SKM-1 (cell line): ENCODE measurements around the gene OSCP1.
"Not testable (repeated sequence)": the region's sequence is repeated elsewhere in the genome, so short reads cannot be mapped to it uniquely, and the experiment has no call there.

ENCODE experiments used
- DNase-seq: peaks from one replicate; lab custom pipeline; 2025; ENCODE audit not compliant: unreplicated experiment; lab: John Stamatoyannopoulos, UW

The OSCP1 gene, protein sequence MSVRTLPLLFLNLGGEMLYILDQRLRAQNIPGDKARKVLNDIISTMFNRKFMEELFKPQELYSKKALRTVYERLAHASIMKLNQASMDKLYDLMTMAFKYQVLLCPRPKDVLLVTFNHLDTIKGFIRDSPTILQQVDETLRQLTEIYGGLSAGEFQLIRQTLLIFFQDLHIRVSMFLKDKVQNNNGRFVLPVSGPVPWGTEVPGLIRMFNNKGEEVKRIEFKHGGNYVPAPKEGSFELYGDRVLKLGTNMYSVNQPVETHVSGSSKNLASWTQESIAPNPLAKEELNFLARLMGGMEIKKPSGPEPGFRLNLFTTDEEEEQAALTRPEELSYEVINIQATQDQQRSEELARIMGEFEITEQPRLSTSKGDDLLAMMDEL

DNA sequence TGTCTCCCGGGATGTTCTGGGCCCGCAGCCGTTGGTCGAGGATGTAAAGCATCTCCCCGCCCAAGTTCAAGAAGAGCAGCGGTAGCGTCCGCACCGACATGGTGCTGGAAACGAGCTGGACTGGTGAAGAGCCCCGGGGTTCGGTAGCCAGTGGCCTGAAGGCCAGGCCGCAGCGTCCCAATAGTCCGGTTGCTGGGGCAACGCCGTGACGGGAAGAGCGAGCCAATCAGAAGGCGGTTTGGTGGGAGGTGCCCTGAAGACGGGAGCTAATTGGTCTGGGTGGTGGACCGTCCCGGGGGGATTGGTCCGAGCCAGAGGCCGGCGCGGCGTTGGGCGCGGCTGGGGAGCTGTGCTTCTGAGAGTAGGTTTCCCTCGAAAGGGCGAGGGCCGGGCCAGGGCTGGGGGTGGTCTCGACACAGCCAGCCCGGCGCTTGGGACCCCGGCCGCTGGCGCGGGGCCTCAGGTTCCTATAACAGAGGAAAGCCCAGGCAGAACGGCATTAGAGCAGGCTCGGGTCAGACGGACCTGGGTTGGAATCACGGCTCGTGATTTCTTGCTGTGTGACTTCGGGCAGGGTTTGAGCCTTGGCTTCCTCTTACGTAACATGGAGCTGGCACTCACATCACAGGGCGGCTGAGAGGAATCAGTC lies at the start of gene OSCP1:
TSS of gene OSCP1 (minus strand) at position 182 of the 649 bp plus-strand sequence. CDS start at position 100, 82 bp downstream.
- DNase-seq: peak; percentile 88

- DNase-seq: no peak
Measured at GRCh38 chr1:36497207-36497606, 47.0 kb upstream of the OSCP1 start.

DNA sequence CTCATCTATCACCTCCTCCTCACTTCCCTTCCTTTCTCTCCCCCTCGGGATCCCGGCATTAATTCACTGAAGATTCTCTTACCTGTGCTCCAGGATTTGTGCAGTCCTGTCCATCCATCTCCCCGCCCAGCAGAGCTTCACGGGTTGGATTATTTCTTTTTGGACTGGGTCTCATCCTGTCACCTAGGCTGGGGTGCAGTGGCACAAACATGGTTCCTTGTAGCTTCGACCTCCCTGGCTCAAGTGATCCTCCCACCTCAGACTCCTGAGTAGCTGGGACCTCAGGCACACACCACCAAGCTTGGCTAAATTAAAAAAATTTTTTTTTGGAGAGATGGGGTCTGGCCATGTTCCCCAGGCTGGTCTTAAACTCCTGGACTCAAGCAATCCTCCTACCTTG lies 44.7 kb upstream of the OSCP1 start:
- no peak for DNase-seq

- DNase-seq: no peak
Measured at GRCh38 chr1:36493524-36493923, 43.3 kb upstream of the OSCP1 start.

GRCh38 chr1:36492491-36492890 lies 42.2 kb upstream of the OSCP1 start:
- DNase-seq: no peak

- not testable (repeated sequence) for DNase-seq
Measured at GRCh38 chr1:36489258-36490051, 39.2 kb upstream of the OSCP1 start.

- DNase-seq: no peak
Measured at GRCh38 chr1:36487906-36488305, 37.7 kb upstream of the OSCP1 start.

GRCh38 chr1:36487336-36487725 lies 37.1 kb upstream of the OSCP1 start:
- not testable (repeated sequence) for DNase-seq

GRCh38 chr1:36486439-36487335 lies 36.4 kb upstream of the OSCP1 start:
- peak; percentile 95 for DNase-seq

- no peak for DNase-seq
Measured at GRCh38 chr1:36486093-36486438, 35.8 kb upstream of the OSCP1 start.

- no peak for DNase-seq
Measured at GRCh38 chr1:36484099-36484498, 33.8 kb upstream of the OSCP1 start.

DNA sequence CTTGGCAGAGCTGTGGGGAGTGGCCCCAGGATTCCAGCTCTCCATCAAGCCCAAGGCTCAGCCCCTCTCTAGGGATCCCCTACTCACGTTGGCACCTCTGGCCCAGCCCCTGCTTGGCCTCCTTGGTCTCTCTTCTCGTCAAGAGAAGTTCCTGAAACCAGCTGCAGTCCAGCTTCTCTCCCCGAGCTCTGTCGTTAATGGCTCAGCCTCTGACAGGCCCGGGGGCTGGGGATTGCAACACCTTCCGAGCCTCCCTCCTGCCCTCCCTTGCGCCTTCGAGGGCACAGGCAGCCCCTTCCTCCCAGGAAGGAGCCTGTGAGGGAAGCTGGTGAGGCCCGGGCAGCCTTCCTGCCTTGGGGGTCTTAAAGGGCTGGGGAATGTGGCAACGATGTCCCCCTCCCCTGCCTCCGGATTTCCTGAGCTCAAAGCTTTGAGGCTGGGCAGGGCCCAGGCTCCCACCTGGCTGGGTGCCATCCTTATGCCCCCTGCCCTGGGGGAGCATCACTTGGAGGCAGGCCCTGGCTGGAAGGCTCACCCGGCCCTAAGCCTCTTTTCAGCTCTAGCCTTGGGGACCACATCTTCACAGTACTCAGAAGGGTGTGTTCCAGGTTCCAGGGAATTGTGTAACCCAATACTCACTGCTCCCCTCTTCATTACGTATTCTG lies 32.6 kb upstream of the OSCP1 start, which contains the start of gene CSF3R:
TSS of gene CSF3R (minus strand) at position 190 of the 665 bp plus-strand sequence. CDS start 3,417 bp downstream, outside the sequence.
- peak; percentile 44 for DNase-seq

DNA sequence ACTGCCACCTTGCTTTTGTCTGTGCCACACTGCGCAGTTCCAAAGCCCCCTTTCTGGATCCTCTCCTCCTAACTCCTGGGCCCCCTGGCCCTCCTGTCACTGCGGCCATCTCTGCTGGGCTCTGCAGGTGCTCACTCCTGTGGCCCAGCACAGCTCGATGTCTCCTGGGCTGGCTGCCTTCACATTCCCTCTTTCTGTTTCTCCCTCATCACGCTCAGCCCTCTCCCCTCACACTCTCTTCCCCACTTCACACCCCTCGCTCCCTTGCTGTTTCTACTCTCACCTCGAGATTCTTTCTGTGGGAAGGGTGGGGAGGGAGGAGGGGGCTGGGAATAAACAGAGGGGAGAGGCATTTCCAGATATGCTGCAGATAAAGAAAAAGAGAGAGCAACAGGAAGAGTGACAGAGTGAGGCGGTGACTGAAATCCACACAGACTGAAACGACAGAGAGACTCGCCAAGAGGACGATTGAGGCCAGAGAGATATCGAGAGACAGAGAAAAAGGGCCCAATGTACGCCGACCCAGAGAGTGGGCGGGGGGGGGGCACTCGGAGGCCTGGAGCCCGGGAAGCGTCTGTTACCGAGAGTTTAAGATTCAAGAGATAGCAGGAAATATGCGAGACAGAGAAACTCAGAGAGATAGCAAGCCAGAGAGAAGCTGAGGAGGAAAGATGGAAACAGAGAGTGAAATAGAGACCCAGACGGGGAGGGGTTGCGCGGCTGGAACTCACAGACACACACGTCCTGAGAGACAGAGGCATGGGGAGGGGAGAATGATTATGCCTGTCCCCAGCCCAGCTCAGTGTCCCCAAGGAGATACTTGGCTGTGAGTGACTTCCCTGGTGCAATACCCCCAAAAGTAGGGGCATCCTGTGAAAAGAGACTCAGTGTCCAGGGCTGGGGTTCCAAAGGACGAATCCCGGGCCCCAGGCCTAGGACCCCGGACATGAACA lies 31.8 kb upstream of the OSCP1 start:
- DNase-seq: no peak

- no peak for DNase-seq
Measured at GRCh38 chr1:36481091-36481490, 30.8 kb upstream of the OSCP1 start.

GRCh38 chr1:36480161-36480560 lies 29.9 kb upstream of the OSCP1 start:
- no peak for DNase-seq

DNA sequence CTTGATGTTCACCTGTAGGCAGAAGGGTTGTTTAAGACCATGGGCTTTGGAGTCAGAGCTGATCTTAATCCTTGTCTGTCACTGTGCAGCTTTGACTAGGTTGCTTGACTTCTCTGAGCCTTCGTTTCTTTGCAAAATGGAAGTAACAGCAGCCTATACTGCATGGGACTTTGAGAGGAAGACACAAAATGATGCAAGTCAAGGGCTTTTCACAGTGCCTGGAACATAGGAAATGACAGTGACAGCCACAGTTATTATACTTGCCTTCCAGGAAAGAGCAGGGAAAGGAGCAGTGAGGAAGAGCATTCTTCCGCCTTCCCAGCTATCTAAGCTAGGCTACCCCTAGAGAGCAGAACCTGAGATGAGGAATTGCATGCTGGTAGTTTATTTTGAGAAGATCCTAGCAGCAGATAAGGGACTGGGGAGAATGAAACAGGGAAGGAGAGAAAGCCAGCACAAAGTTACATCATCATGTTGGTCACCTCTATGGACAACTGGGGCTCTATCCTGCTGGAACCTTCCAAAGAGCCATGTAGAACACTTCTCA lies 29.3 kb upstream of the OSCP1 start:
- DNase-seq: no peak

GRCh38 chr1:36477615-36478014 lies 27.4 kb upstream of the OSCP1 start:
- DNase-seq: not testable (repeated sequence)

- DNase-seq: no peak
Measured at GRCh38 chr1:36476945-36477344, 26.7 kb upstream of the OSCP1 start.
